Hepatic stellate cell (primary cell): ENCODE results near the gene KLHL35.

ENCODE experiments used
- DNase-seq: peaks from one replicate; pipeline ENCODE4 v3.0.0; 2011; ENCODE audit warnings: low spot score

The KLHL35 gene, protein sequence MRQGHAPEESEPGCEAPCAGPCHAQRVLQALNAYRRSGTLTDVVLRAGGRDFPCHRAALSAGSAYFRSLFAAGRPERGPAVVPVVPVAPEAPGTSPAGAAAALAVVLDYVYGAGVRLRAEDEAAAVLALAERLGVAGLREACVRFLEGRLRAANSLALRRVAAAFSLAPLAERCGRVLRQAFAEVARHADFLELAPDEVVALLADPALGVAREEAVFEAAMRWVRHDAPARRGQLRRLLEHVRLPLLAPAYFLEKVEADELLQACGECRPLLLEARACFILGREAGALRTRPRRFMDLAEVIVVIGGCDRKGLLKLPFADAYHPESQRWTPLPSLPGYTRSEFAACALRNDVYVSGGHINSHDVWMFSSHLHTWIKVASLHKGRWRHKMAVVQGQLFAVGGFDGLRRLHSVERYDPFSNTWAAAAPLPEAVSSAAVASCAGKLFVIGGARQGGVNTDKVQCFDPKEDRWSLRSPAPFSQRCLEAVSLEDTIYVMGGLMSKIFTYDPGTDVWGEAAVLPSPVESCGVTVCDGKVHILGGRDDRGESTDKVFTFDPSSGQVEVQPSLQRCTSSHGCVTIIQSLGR

DNA sequence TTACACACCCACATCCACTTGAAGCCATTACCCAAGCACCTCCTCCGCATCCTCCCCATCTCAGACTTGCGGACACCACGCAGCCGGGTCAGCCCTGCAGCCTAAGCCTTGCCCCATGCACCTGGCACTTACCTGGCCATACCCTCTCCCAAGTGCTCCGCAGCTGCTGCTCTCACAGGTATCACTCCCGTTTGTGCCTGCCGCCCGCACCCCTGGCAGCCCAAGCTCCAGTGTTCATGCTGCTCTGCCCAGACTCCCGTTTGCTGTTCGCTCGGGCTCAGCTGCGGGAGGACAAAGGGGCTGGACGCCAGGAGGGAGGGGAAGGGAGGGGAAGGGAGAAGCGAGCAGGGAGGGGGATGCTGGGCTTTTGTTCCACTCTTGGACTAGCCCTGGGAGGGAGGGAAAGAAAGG, at the start of gene KLHL35:
Gene KLHL35 (minus strand): TSS at position 293 of the 411 bp plus-strand sequence. CDS start 2,574 bp downstream, outside the sequence.
- no peak for DNase-seq

DNA sequence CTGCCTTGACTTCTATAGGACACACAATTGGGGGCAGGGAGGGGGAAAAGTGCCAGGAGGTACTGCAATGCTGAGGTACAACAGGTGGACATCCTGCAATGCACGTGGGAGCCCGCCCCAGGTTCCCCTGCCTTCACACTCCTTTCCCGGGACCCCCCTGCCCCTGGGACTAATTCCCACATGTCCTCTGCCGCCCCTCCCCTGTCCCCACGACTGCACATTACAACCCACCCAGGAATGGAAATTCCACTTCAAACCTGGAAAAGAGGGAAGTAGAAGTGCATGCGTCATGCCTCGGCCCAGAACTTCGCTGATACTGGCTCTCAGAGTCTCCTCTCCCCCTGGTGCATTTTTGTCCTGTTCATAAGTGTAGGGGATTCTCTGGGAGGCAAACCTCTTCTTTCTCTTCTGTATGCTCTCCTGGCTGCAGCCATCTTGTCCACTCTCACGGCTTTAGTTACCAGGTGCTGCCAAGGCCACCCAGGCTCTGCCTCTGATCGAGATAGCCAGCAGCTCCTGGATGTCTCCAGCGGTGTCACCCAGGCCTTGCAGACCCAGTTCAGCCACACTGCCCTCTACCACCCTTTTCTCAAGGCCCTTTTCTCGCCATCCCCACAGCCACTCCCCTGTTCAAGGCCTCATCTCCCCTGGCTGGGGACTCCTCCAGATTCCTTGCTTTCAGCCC, 49.1 kb upstream of the KLHL35 start:
- DNase-seq: no peak

GRCh38 chr11:75481223-75481921, 48.4 kb upstream of the KLHL35 start:
- DNase-seq: no peak

GRCh38 chr11:75480185-75481175, 47.5 kb upstream of the KLHL35 start:
- DNase-seq: no peak

DNA sequence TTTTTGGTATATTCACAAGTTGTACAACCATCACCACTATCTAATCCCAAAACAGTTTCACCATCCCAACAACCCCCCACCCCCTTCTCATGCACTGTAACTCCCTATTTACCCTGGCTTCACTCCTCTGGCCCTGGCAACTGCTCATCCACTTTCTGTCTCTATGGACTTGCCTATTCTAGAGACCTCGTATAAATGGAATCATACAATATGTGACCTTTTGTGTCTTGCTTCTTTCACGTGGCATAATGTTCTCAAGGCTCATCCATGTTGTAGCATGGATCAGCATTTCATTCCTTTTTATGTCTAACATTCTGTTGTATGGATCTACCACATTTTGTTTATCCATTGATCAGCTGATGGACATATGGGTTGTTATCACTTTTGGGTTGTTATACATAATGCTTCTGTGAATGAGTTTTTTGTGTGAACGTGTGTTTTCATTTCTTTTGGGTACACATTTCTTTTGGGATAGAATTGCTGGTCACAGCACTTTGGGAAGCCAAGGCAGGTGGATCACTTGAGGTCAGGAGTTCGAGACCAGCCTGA, 46.7 kb upstream of the KLHL35 start:
- no peak for DNase-seq

- DNase-seq: no peak
These were observed 46.0 kb upstream of the KLHL35 start for GRCh38 chr11:75478783-75479596.

- no peak for DNase-seq
These were observed 44.6 kb upstream of the KLHL35 start for GRCh38 chr11:75477614-75477935.

GRCh38 chr11:75476739-75477613, 44.0 kb upstream of the KLHL35 start:
- no peak for DNase-seq

DNA sequence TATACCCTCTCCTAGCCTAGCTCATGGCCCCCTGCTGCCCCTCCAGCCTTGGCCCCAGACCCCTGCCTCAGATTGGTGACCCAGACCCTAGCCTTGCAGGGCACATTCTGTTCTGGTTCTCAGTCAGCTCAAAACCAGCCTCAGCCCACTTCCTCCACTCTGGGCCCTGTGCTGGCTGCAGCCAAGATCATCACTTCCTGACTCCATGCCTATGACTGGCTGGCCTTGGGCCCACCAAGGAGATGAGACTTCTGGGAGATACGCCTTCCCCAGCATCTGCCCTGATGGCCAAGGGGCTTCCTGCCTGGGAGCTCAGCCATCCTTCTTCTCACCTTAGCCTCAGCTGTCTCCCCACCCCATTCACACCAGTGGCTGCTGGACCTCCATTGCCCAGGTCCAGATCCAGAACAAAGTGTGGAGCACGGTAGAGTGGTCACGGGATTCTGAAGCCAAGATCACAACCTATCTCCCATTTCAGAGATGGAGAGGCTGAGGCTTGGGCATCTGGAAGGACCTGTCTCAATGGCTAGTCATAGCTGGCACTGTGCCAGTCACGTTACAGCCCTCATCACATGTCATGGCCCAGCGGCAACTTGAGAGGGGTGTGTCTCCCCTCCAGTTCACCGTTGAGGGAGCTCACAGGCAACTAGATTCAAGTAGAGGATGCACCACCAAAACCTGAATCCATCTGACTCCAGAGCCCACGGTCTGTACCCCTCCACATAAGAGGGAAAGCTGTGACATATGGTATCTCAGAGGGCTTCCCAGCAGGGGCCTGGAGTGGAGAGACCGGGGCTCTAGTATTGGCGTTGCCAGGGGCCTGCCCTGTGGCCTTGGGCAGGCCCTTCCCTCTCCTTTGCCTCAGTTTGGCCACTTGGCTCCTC, 43.0 kb upstream of the KLHL35 start:
- DNase-seq: no peak

DNA sequence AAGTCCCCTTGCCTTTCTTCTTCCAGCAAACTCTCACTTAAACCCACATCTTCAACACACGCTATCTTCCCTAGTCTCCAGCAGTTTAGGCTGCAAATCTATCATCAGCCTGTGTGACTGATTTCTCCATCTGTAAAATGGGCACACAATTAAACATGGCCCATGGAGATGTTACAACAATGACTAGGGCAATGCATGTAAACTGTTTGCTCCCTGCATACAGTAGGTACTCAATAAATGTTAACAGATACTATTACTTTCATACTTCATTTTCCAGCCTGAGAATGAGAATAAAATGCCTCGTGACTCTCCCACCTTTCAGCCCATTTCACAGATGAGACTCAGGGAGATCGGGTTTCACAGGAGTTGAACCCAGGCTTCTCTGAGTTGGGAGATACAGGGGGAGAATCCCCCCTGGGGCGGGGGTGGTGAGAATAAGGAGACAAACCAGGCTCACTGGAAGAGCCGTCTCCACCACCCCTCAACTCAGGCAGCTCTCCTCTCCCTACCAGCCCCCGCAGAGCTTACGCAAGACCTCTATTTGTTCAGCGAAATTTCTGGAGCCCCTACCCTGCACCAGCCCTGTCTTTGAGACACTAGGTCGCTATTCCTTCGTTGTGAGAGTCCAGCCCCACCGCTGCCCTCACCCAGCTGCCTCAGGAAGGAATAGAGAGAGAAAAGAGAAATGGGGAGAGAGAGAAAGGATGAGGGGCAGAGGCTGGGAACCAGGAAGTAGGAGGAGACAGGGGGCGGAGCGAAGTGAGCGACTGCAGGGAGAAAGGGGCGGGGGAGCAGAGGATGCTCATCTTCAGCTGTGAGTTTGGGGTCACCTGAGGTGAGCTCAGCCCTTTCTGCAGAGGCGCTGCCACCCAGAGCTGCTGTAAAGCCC, 42.1 kb upstream of the KLHL35 start:
- DNase-seq: peak; percentile 67

- no peak for DNase-seq
These were observed 41.2 kb upstream of the KLHL35 start for GRCh38 chr11:75474240-75474639.

GRCh38 chr11:75473684-75474083, 40.7 kb upstream of the KLHL35 start:
- no peak for DNase-seq

- DNase-seq: no peak
These were observed 39.2 kb upstream of the KLHL35 start for GRCh38 chr11:75472081-75472732.

- no peak for DNase-seq
These were observed 38.4 kb upstream of the KLHL35 start for GRCh38 chr11:75471176-75471973.

DNA sequence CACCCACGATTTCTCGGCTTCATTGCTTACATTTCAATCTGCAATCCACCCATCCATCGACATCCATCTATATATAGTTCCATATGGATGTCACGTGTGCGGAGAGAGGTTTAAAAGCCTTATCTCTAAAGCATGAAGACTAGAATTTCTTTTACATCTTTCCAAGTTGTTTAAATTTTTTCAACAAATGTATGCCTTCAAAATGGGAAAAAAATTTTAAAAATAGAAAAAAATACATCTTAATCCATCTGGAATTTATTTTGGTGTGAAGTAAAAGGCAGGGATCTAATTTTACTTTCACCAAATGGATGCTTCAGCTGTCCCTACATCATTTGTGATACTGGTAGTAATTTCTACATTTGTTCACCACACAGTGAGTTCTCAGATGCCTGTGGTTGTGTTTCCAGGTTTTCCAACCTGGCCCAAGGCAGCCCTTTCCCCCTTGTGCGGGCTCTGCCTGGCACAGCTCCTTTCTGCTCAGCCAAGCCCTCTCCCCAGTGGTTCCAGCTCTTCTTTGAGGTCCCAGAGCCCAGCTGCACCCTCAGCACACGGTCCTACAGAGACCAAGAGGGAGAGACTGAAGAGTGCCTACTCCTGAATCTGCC, 37.6 kb upstream of the KLHL35 start:
- DNase-seq: no peak
